A549 (cell line): ENCODE data around the gene ZNF594.
"Not testable (repeated sequence)": the region's sequence is repeated elsewhere in the genome, so short reads cannot be mapped to it uniquely, and the experiment has no call there.

Source experiments
- CHD2 ChIP-seq: fragments of 150-350 bp; IDR thresholded peaks from 2 replicates; pipeline ENCODE4 v1.6.1; 2014; ENCODE audit warnings: low read length; ENCODE audit not compliant: partially characterized antibody
- CHD4 ChIP-seq: fragments of 200-600 bp; sonication (generic); IDR thresholded peaks from 2 replicates; pipeline ENCODE4 v1.6.1; 2016; ENCODE audit warnings: antibody characterized with exemption, mild to moderate bottlenecking, borderline replicate concordance
- CTCF ChIP-seq: fragments of >200 bp; sonication (Bioruptor Twin); formaldehyde crosslinking; IDR thresholded peaks from 3 replicates; pipeline ENCODE4 v1.5.1; 2016
- E2F6 ChIP-seq: IDR thresholded peaks from 2 replicates; pipeline ENCODE4 v1.6.1; 2012; ENCODE audit warnings: low read depth, borderline replicate concordance
- EP300 ChIP-seq, 2 experiments: fragments of >200 bp; sonication (Bioruptor Twin); formaldehyde crosslinking; IDR thresholded peaks; 2 replicates in 1 of 2; 3 replicates in 1 of 2; pipeline ENCODE4 v1.6.1; 2016 to 2017
- KDM5A ChIP-seq: fragments of 200-600 bp; sonication (generic); IDR thresholded peaks from 2 replicates; pipeline ENCODE4 v1.6.1; 2016; ENCODE audit warnings: antibody characterized with exemption, mild to moderate bottlenecking
- MAX ChIP-seq: IDR thresholded peaks from 2 replicates; pipeline ENCODE4 v1.6.1; 2012
- NFE2L2 ChIP-seq: fragments of 150-350 bp; conservative IDR thresholded peaks from 2 replicates; pipeline ENCODE4 v1.6.1; 2014; ENCODE audit warnings: low read length
- POLR2A ChIP-seq: IDR thresholded peaks from 2 replicates; pipeline ENCODE4 v1.6.1; 2012; ENCODE audit warnings: mild to moderate bottlenecking, low read length
- RAD21 ChIP-seq, 2 experiments: fragments of >200 bp in 1 of 2; sonication (Bioruptor Twin) in 1 of 2; formaldehyde crosslinking in 1 of 2; IDR thresholded peaks in 1 of 2; conservative IDR thresholded peaks in 1 of 2; 2 replicates in 1 of 2; 3 replicates in 1 of 2; pipeline ENCODE4 v1.6.1; 2012 to 2018; ENCODE audit warnings: inconsistent platforms in 1 of 2
- RFX5 ChIP-seq: fragments of 450-650 bp; IDR thresholded peaks from 2 replicates; pipeline ENCODE4 v1.7.1; 2014; ENCODE audit warnings: antibody characterized with exemption, mild to moderate bottlenecking, moderate library complexity
- TP53 ChIP-seq: fragments of 250-450 bp; sonication (Bioruptor Pico); IDR thresholded peaks from 2 replicates; pipeline ENCODE4 v1.5.0; 2021; ENCODE audit warnings: mild to moderate bottlenecking, moderate library complexity

- not testable (repeated sequence) for TF ChIP-seq EP300 (IDR thresholded peaks at IDR 0.05); CTCF; KDM5A; NFE2L2; CHD4; CHD2; RFX5; RAD21 (conservative IDR thresholded peaks at IDR 0.05 in 1 of 2, IDR thresholded peaks at IDR 0.05 in 1 of 2); E2F6; POLR2A; MAX; TP53
These were observed 59.7 kb downstream of the ZNF594 start for GRCh38 chr17:5131799-5132502.
